Kidney (tissue), 14 donors: ENCODE measurements around the gene SMOC1. TPM values are rescaled to one million over a fixed set of nuclear protein-coding genes. Genes with fewer than 3 reads are reported as not detected.
A peak's percentile ranks its signal among the peaks of the same experiment; 100 is the strongest.

Experiments used
- DNase-seq, 5 donors: peaks; one replicate each; pipeline ENCODE4 v3.0.0-alpha.2; 2013 to 2020
- FAIRE-seq: peaks from 2 replicates; lab custom pipeline; 2012; peaks lifted over from hg19 to GRCh38; lab: Jason Lieb, UNC
- H3K27ac ChIP-seq, 2 donors: one replicate each; pipeline ENCODE4 v1.7.0; 2013; ENCODE audit warnings: low read depth in 2 of 2, low read length in 2 of 2, inconsistent platforms in 1 of 2
- H3K27me3 ChIP-seq: one replicate; pipeline ENCODE4 v1.7.1; 2013; ENCODE audit warnings: low read length, inconsistent platforms; ENCODE audit not compliant: control insufficient read depth, insufficient read depth
- H3K36me3 ChIP-seq, 3 donors: one replicate each; pipeline versions ENCODE4 v1.7.0 to v1.7.1; 2013; ENCODE audit warnings: low read length in 3 of 3, control low read depth in 1 of 3, inconsistent platforms in 1 of 3; ENCODE audit not compliant: insufficient read depth in 3 of 3, control insufficient read depth in 2 of 3
- H3K4me1 ChIP-seq, 3 donors: one replicate each; pipeline versions ENCODE4 v1.7.0 to v1.7.1; 2013; ENCODE audit warnings: low read length in 3 of 3, inconsistent platforms in 1 of 3, low read depth in 1 of 3; ENCODE audit not compliant: control insufficient read depth in 2 of 3, insufficient read depth in 2 of 3
- H3K4me3 ChIP-seq, 3 donors: one replicate each; pipeline versions ENCODE4 v1.7.0 to v1.8.1; 2013; ENCODE audit warnings: low read length in 3 of 3, control low read depth in 1 of 3, inconsistent platforms in 1 of 3
- H3K9ac ChIP-seq, 3 donors: one replicate each; pipeline versions ENCODE4 v1.7.0 to v1.7.1; 2013; ENCODE audit warnings: low read length in 3 of 3, control low read depth in 1 of 3, inconsistent platforms in 1 of 3
- H3K9me3 ChIP-seq, 3 donors: one replicate each; pipeline versions ENCODE4 v1.7.0 to v1.7.1; 2013; ENCODE audit warnings: low read length in 3 of 3, control low read depth in 1 of 3, inconsistent platforms in 1 of 3; ENCODE audit not compliant: control insufficient read depth in 2 of 3, insufficient read depth in 1 of 3
- intact Hi-C: fragments of 100-400 bp; cut with DNase I; formaldehyde crosslinking; loops from one replicate; pipeline ENCODE4 v1.11.1; 2022
- polyA plus RNA-seq: library from polyadenylated mRNA; stranded (reverse); fragments of 350-450 nt; fragmentation: Illumina TruSeq; extraction: RNeasy Lipid Tissue Mini Kit (QIAGEN cat#74804); gene quantifications from one replicate; pipeline ENCODE4 v1.2.3, GENCODE V29; 2014; ENCODE audit warnings: low read depth, low replicate concordance; ENCODE audit not compliant: insufficient read depth
- total RNA-seq: library from RNA; stranded (reverse); fragmentation: NEBNext Ultra II Directional; extraction: Animal tissue kit (Norgen Biotek cat#: 25700); gene quantifications from one replicate; pipeline ENCODE4 v1.2.1, GENCODE V29; 2021
- TF ChIP-seq, protein P1 (sequence below): IDR thresholded peaks from 3 replicates; pipeline ENCODE4 v1.5.1; 2012; ENCODE audit warnings: mild to moderate bottlenecking, moderate library complexity, borderline replicate concordance; ENCODE audit not compliant: insufficient read depth; ENCODE audit errors: extremely low read depth
- donor health status: control.
- donor health status: control.
- donor health status: control.
- donor health status: control.
- donor health status: control.
- donor health status: DM: yes; HTN: yes; CAD: no.
- donor health status: Normal renal cell carcinoma (clear cell type).

The SMOC1 gene
- total and polyA plus RNA-seq, 2 donors from 2014 or later = 1.2 to 2.8 TPM

DNA sequence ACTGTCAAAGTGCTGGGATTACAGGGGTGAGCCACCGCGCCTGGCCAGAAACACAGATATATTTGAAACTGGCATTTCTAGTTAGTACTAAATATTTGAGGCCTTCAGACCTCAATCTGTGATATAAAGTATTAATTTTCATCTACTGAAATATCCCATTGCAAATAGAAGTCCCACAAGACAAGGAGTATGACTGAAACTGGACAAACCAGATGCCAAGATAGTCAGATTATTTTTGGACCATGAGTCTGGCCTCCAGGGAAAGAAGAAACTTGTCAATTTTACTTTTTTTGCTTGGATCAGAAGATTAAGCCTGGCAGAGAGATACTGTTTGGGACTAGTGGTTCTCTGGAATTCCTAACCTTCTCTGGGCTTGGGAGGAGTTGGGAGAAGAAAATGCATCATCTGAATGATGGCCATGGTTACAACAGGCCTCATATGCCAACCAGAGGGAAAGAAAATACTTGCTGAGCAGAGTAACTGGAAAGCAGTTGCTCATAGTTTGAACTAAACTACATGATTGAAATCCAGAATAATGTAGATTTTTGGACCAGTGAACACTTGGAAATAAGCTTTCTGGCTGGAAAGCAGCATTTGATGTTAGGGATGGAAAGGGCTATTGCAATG is 2.9 kb upstream of the SMOC1 start:
- no peak overlapping the region for H3K27ac ChIP-seq
- intact Hi-C loops = no loop called here
- TF ChIP-seq, protein P1, sequence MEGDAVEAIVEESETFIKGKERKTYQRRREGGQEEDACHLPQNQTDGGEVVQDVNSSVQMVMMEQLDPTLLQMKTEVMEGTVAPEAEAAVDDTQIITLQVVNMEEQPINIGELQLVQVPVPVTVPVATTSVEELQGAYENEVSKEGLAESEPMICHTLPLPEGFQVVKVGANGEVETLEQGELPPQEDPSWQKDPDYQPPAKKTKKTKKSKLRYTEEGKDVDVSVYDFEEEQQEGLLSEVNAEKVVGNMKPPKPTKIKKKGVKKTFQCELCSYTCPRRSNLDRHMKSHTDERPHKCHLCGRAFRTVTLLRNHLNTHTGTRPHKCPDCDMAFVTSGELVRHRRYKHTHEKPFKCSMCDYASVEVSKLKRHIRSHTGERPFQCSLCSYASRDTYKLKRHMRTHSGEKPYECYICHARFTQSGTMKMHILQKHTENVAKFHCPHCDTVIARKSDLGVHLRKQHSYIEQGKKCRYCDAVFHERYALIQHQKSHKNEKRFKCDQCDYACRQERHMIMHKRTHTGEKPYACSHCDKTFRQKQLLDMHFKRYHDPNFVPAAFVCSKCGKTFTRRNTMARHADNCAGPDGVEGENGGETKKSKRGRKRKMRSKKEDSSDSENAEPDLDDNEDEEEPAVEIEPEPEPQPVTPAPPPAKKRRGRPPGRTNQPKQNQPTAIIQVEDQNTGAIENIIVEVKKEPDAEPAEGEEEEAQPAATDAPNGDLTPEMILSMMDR = no peak

DNA sequence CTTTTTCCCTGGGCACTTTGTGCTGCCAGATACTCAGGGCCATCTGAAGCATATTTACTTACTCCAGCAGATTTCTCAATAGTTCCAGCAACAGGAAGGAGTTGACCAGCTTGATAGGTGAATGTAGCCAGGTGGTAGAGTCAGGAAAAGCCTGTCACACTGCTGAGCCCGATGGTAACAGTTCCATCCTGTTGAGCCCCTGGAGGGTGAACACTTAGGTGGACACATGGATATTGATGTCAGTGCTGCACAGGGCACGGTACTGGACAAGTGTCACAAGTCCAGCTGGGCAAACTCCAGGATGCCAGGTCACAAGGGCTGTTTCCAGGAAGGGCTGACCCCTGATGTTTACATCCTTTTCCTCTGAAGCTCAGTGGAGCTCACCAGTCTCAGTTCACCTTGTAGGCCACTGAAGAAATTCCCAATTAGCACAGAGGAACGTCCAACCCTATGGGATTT is 2.3 kb upstream of the SMOC1 start:
- H3K27me3 ChIP-seq = peaks cover 4% of the 10 kb centered on the region
- intact Hi-C loops = no loop called here
- no peak overlapping the region for H3K9ac ChIP-seq
- H3K36me3 ChIP-seq = no peaks in the 10 kb centered on the region
- TF ChIP-seq, protein P1 = no peak
- H3K4me3 ChIP-seq = no peak overlapping the region
- peaks cover 0 to 2% (median 0%) of the 10 kb centered on the region in 3 donors for H3K4me1 ChIP-seq
- H3K27ac ChIP-seq = no peak overlapping the region
- FAIRE-seq = no peak
- H3K9me3 ChIP-seq = peaks cover 0 to 8% (median 0%) of the 10 kb centered on the region in 3 donors
- DNase-seq = no peak

More for the DNA sequence above, 2.9 kb upstream of the SMOC1 start:
- Histone ChIP-seq H3K9ac (no peak overlapping the region), H3K27me3 (peaks cover 1% of the 10 kb centered on the region), H3K4me1 (peaks cover 0 to 2% (median 0%) of the 10 kb centered on the region in 3 donors), H3K36me3 (no peaks in the 10 kb centered on the region), H3K4me3 (no peak overlapping the region), H3K9me3 (peaks cover 0 to 8% (median 0%) of the 10 kb centered on the region in 3 donors)
- DNase-seq (no peak), FAIRE-seq (no peak)

DNA sequence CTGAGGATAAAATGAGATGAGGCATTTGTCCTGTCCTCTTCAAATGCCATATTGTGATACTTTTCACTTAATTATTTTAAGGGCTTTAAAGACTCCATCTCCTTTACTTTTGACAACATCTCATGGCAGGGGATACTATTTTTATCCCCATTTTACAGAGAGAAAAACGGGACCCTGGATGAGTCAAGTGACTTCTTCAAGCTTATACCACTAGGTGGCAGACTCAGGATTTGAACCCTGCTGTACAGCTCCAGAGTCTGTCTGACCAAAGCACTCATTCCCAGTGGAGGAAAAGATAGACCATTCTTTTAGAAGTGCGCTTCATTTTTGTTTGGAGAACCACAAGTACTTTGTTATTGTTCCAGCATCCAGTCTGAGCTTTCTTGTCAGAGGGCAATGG is 1.7 kb upstream of the SMOC1 start:
- H3K27ac ChIP-seq = no peak overlapping the region
- no peak overlapping the region for H3K9ac ChIP-seq
- H3K9me3 ChIP-seq = peaks cover 0 to 8% (median 0%) of the 10 kb centered on the region in 3 donors
- DNase-seq = peak in 2 of 5 donors; percentile 39 to 45
- TF ChIP-seq, protein P1 = peak; percentile 22
- FAIRE-seq = no peak
- H3K36me3 ChIP-seq = no peaks in the 10 kb centered on the region
- no peak overlapping the region for H3K4me3 ChIP-seq
- H3K27me3 ChIP-seq = peaks cover 4% of the 10 kb centered on the region
- intact Hi-C loops = no loop called here
- H3K4me1 ChIP-seq = peaks cover 0 to 2% (median 0%) of the 10 kb centered on the region in 3 donors
